HEK293 (cell line): ENCODE data around the gene LIPA.
"Not testable (repeated sequence)": the region's sequence is repeated elsewhere in the genome, so short reads cannot be mapped to it uniquely, and the experiment has no call there.

Experiments
- CTCF ChIP-seq: fragments of 450-650 bp; formaldehyde crosslinking; IDR thresholded peaks from 2 replicates; pipeline ENCODE4 v1.5.1; 2016; ENCODE audit warnings: missing biosample characterization, missing genetic modification characterization
- ZNF274 ChIP-seq, 2 experiments: fragments of 200-500 bp in 1 of 2; fragments of 450-650 bp in 1 of 2; sonication (Bioruptor generic) in 1 of 2; formaldehyde crosslinking in 1 of 2; IDR thresholded peaks; 2 replicates each; pipeline versions ENCODE4 v1.5.1 to v1.6.1; 2014 to 2016; ENCODE audit warnings: borderline replicate concordance in 1 of 2, inconsistent platforms in 1 of 2, low read length in 1 of 2, missing biosample characterization in 1 of 2, missing genetic modification characterization in 1 of 2
- TF ChIP-seq, protein P1 (sequence below): sonication (generic); formaldehyde crosslinking; IDR thresholded peaks from 2 replicates; pipeline ENCODE4 v1.8.1; 2022; ENCODE audit warnings: mild to moderate bottlenecking, moderate library complexity, missing genetic modification reagents

DNA sequence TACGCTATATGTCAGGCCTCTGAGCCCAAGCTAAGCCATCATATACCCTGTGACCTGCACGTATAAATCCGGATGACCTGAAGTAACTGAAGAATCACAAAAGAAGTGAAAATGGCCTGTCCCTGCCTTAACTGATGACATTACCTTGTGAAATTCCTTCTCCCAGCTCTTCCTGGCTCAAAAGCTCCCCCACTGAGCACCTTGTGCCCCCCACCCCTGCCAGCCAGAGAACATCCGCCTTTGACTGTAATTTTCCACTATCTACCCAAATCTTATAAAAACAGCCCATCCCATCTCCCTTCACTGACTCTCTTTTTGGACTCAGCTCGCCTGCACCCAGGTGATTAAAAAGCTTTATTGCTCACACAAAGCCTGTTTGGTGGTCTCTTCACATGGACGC lies 33.1 kb upstream of the LIPA start:
- not testable (repeated sequence) for TF ChIP-seq CTCF (tag by site-specific recombination); ZNF274 (IDR thresholded peaks at IDR 0.05; ENCODE audit: low read length); ZNF274 (tag by site-specific recombination; IDR thresholded peaks at IDR 0.05; ENCODE audit: borderline replicate concordance)
- TF ChIP-seq, protein P1, sequence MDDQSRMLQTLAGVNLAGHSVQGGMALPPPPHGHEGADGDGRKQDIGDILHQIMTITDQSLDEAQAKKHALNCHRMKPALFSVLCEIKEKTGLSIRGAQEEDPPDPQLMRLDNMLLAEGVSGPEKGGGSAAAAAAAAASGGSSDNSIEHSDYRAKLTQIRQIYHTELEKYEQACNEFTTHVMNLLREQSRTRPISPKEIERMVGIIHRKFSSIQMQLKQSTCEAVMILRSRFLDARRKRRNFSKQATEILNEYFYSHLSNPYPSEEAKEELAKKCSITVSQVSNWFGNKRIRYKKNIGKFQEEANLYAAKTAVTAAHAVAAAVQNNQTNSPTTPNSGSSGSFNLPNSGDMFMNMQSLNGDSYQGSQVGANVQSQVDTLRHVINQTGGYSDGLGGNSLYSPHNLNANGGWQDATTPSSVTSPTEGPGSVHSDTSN (CRISPR knock-in tag), result not testable (repeated sequence)
